ENCODE data around the gene KCNB1. TPM values are rescaled to one million over a fixed set of nuclear protein-coding genes. Genes with fewer than 3 reads are reported as not detected.

The KCNB1 gene
- total RNA-seq, 1 donor from 2014 or later, result 21.3 TPM

GRCh38 chr20:49489688-49490087 is 7.2 kb upstream of the KCNB1 start:
- no peaks in the 10 kb centered on the region for H3K9me3 Mint-ChIP-seq (ENCODE audit: unreplicated experiment)
- no peak for DNase-seq (ENCODE audit: extremely low spot score, unreplicated experiment)
- peaks cover 64% of the 10 kb centered on the region for H3K27me3 Mint-ChIP-seq (ENCODE audit: unreplicated experiment)
- no peak overlapping the region for H3K27ac Mint-ChIP-seq (ENCODE audit: unreplicated experiment)
- no peak overlapping the region for H3K4me3 Mint-ChIP-seq (ENCODE audit: unreplicated experiment)
- no peak for TF ChIP-seq CTCF (IDR thresholded peaks at IDR 0.05)
- H3K36me3 Mint-ChIP-seq (ENCODE audit: unreplicated experiment), result no peaks in the 10 kb centered on the region
- H3K4me1 Mint-ChIP-seq (ENCODE audit: unreplicated experiment), result no peaks in the 10 kb centered on the region

GRCh38 chr20:49486064-49486463 is 3.6 kb upstream of the KCNB1 start:
- Mint-ChIP-seq H3K4me3 (ENCODE audit: unreplicated experiment) (no peak overlapping the region), H3K4me1 (ENCODE audit: unreplicated experiment) (peaks cover 13% of the 10 kb centered on the region), H3K9me3 (ENCODE audit: unreplicated experiment) (no peaks in the 10 kb centered on the region), H3K27ac (ENCODE audit: unreplicated experiment) (no peak overlapping the region), H3K27me3 (ENCODE audit: unreplicated experiment) (peaks cover 44% of the 10 kb centered on the region), H3K36me3 (ENCODE audit: unreplicated experiment) (peaks cover 6% of the 10 kb centered on the region)
- DNase-seq (ENCODE audit: extremely low spot score, unreplicated experiment), result no peak
- no peak for TF ChIP-seq CTCF (IDR thresholded peaks at IDR 0.05)

GRCh38 chr20:49485563-49485962 is 3.1 kb upstream of the KCNB1 start:
- Mint-ChIP-seq H3K27ac (ENCODE audit: unreplicated experiment) (no peak overlapping the region), H3K4me1 (ENCODE audit: unreplicated experiment) (peaks cover 15% of the 10 kb centered on the region), H3K9me3 (ENCODE audit: unreplicated experiment) (no peaks in the 10 kb centered on the region), H3K4me3 (ENCODE audit: unreplicated experiment) (no peak overlapping the region), H3K36me3 (ENCODE audit: unreplicated experiment) (peaks cover 11% of the 10 kb centered on the region), H3K27me3 (ENCODE audit: unreplicated experiment) (peaks cover 44% of the 10 kb centered on the region)
- DNase-seq (ENCODE audit: extremely low spot score, unreplicated experiment), result no peak
- TF ChIP-seq CTCF (IDR thresholded peaks at IDR 0.05), result no peak

GRCh38 chr20:49484180-49485140 is 2.0 kb upstream of the KCNB1 start:
- Mint-ChIP-seq H3K36me3 (ENCODE audit: unreplicated experiment) (peaks cover 14% of the 10 kb centered on the region), H3K4me3 (ENCODE audit: unreplicated experiment) (peak overlapping the region; percentile 91), H3K27me3 (ENCODE audit: unreplicated experiment) (peaks cover 38% of the 10 kb centered on the region), H3K4me1 (ENCODE audit: unreplicated experiment) (peaks cover 15% of the 10 kb centered on the region), H3K9me3 (ENCODE audit: unreplicated experiment) (no peaks in the 10 kb centered on the region), H3K27ac (ENCODE audit: unreplicated experiment) (no peak overlapping the region)
- TF ChIP-seq CTCF (IDR thresholded peaks at IDR 0.05), result peak; percentile 91
- DNase-seq (ENCODE audit: extremely low spot score, unreplicated experiment), result peak; percentile 95

GRCh38 chr20:49483696-49484123 is 1.2 kb upstream of the KCNB1 start:
- peaks cover 19% of the 10 kb centered on the region for H3K36me3 Mint-ChIP-seq (ENCODE audit: unreplicated experiment)
- H3K27me3 Mint-ChIP-seq (ENCODE audit: unreplicated experiment), result peaks cover 33% of the 10 kb centered on the region
- TF ChIP-seq CTCF (IDR thresholded peaks at IDR 0.05), result no peak
- no peak overlapping the region for H3K27ac Mint-ChIP-seq (ENCODE audit: unreplicated experiment)
- DNase-seq (ENCODE audit: extremely low spot score, unreplicated experiment), result no peak
- peaks cover 15% of the 10 kb centered on the region for H3K4me1 Mint-ChIP-seq (ENCODE audit: unreplicated experiment)
- peak overlapping the region; percentile 75 for H3K4me3 Mint-ChIP-seq (ENCODE audit: unreplicated experiment)
- no peaks in the 10 kb centered on the region for H3K9me3 Mint-ChIP-seq (ENCODE audit: unreplicated experiment)

All from osteocyte (in vitro differentiated cells).